HG03064 (cell line): ENCODE measurements around the gene MSMP.

ENCODE experiments used
- ATAC-seq: cut with Tn5 transposase; IDR thresholded peaks from one replicate; pipeline ENCODE4 v1.9.1; 2021; ENCODE audit warnings: low read depth; ENCODE audit not compliant: unreplicated experiment

MSMP gene

GRCh38 chr9:35771943-35772342 is 17.9 kb upstream of the MSMP start:
- ATAC-seq, result no peak

GRCh38 chr9:35771534-35771933 is 17.5 kb upstream of the MSMP start:
- ATAC-seq, result no peak

GRCh38 chr9:35771075-35771433 is 17.0 kb upstream of the MSMP start:
- ATAC-seq, result no peak

GRCh38 chr9:35769763-35770162 is 15.7 kb upstream of the MSMP start:
- no peak for ATAC-seq

GRCh38 chr9:35767458-35767857 is 13.4 kb upstream of the MSMP start:
- ATAC-seq, result no peak

- ATAC-seq, result no peak
These were observed 12.9 kb upstream of the MSMP start for GRCh38 chr9:35766997-35767396.

- ATAC-seq, result no peak
These were observed 9.7 kb upstream of the MSMP start for GRCh38 chr9:35763803-35764202.

- ATAC-seq, result no peak
These were observed 9.1 kb upstream of the MSMP start for GRCh38 chr9:35763181-35763580.

- ATAC-seq, result no peak
These were observed 6.6 kb upstream of the MSMP start for GRCh38 chr9:35760651-35761050.

GRCh38 chr9:35759795-35760194 is 5.7 kb upstream of the MSMP start:
- no peak for ATAC-seq

GRCh38 chr9:35758475-35759050 is 4.5 kb upstream of the MSMP start:
- no peak for ATAC-seq

GRCh38 chr9:35757892-35758275 is 3.8 kb upstream of the MSMP start:
- no peak for ATAC-seq

GRCh38 chr9:35757226-35757891 is 3.3 kb upstream of the MSMP start:
- ATAC-seq, result peak; percentile 47

- peak; percentile 50 for ATAC-seq
These were observed 2.5 kb upstream of the MSMP start for GRCh38 chr9:35756275-35757225.

GRCh38 chr9:35755071-35755470 is 995 bp upstream of the MSMP start:
- ATAC-seq, result no peak

- ATAC-seq, result no peak
These were observed 610 bp downstream of the MSMP start for GRCh38 chr9:35753466-35753865.

GRCh38 chr9:35750256-35750531 is 3.9 kb downstream of the MSMP start:
- no peak for ATAC-seq

- ATAC-seq, result peak; percentile 26
These were observed 4.4 kb downstream of the MSMP start for GRCh38 chr9:35749515-35750255.

- peak; percentile 78 for ATAC-seq
These were observed 5.1 kb downstream of the MSMP start, which contains the start of the genes GBA2 and RGP1 for GRCh38 chr9:35748858-35749514. Gene GBA2, minus strand, starts transcription at chr9:35749228. Its CDS starts 524 bp downstream, at chr9:35748704. Gene RGP1, plus strand, starts transcription at chr9:35749287. Its CDS starts 469 bp downstream, at chr9:35749756.

- peak; percentile 5 for ATAC-seq
These were observed 5.7 kb downstream of the MSMP start for GRCh38 chr9:35748242-35748857.
